GM12878 (cell line): ENCODE results near the gene EMILIN2. TPM values are rescaled to one million over a fixed set of nuclear protein-coding genes. Genes with fewer than 3 reads are reported as not detected.

ENCODE experiments used
- ATAC-seq: fragments of 200-7000 bp; cut with Tn5 transposase; 3 replicates; pipeline ENCODE4 v1.9.1; 2020; ENCODE audit warnings: mild to moderate bottlenecking, moderate library complexity
- BruUV-seq: library from RNA; stranded (reverse); fragments of 400-500 nt; replicated peaks from 2 replicates; lab custom pipeline; 2021; lab: Mats Ljungman, UMichigan
- CTCF ChIA-PET: fragments of 300-600 bp; sonication (Branson Sonifier 250); formaldehyde crosslinking; extraction: SDS; loops from one replicate; lab custom pipeline; 2021; ENCODE audit warnings: inconsistent platforms; lab: Yijun Ruan, JAX
- POLR2A ChIA-PET: fragments of 350-600 bp; formaldehyde crosslinking; extraction: SDS; loops from one replicate; lab custom pipeline; 2021; ENCODE audit warnings: inconsistent platforms; lab: Charles Lee
- RAD21 ChIA-PET: fragments of 300-600 bp; sonication (Branson Sonifier 250); formaldehyde crosslinking; loops from one replicate; lab custom pipeline; 2023; ENCODE audit warnings: antibody characterized with exemption; ENCODE audit not compliant: unreplicated experiment; lab: Charles Lee
- SMC1A ChIA-PET: fragments of 300-600 bp; sonication (Branson Sonifier 250); formaldehyde crosslinking; loops from one replicate; lab custom pipeline; 2023; ENCODE audit not compliant: unreplicated experiment, uncharacterized antibody; lab: Charles Lee
- DNase-seq: peaks from one replicate; pipeline ENCODE4 v3.0.0-alpha.2; 2011; ENCODE audit warnings: low read depth, low spot score
- FAIRE-seq: peaks from 3 replicates; lab custom pipeline; 2011; peaks lifted over from hg19 to GRCh38; lab: Jason Lieb, UNC
- H2AFZ ChIP-seq: 2 replicates; pipeline ENCODE4 v1.6.0; 2011; ENCODE audit warnings: low read depth, low read length, control low read depth; ENCODE audit not compliant: control insufficient read depth
- H3K27ac ChIP-seq: 2 replicates; pipeline ENCODE4 v1.5.1; 2011; ENCODE audit warnings: control low read depth; ENCODE audit not compliant: control insufficient read depth, insufficient read depth
- H3K27me3 ChIP-seq, 2 experiments: replicated peaks in 1 of 2; 2 replicates each; pipeline versions ENCODE4 v1.6.0 to v1.6.1; 2011; ENCODE audit warnings: low read length in 1 of 2; ENCODE audit not compliant: control insufficient read depth in 2 of 2, insufficient read depth in 2 of 2
- H3K36me3 ChIP-seq, 2 experiments: 2 replicates each; pipeline ENCODE4 v1.5.1; 2011; ENCODE audit warnings: low read length in 1 of 2; ENCODE audit not compliant: control insufficient read depth in 2 of 2, insufficient read depth in 2 of 2
- H3K4me1 ChIP-seq: 2 replicates; pipeline ENCODE4 v1.6.1; 2011; ENCODE audit warnings: mild to moderate bottlenecking, low read length, moderate library complexity, mixed read lengths; ENCODE audit not compliant: control insufficient read depth, insufficient read depth
- H3K4me2 ChIP-seq: 2 replicates; pipeline ENCODE4 v1.6.0; 2011; ENCODE audit warnings: control low read depth; ENCODE audit not compliant: control insufficient read depth, insufficient read depth
- H3K4me3 ChIP-seq: fragments of 200-600 bp; sonication (generic); 2 replicates; pipeline ENCODE4 v1.5.1; 2016
- H3K79me2 ChIP-seq: 2 replicates; pipeline ENCODE4 v1.6.0; 2011; ENCODE audit warnings: low read length; ENCODE audit not compliant: control insufficient read depth, insufficient read depth
- H3K9ac ChIP-seq: 2 replicates; pipeline ENCODE4 v1.8.0; 2011; ENCODE audit warnings: low read length, control low read depth, mixed read lengths; ENCODE audit not compliant: control insufficient read depth, insufficient read depth
- H3K9me3 ChIP-seq: replicated peaks from 3 replicates; pipeline ENCODE4 v1.5.1; 2011; ENCODE audit warnings: mild to moderate bottlenecking, low read length; ENCODE audit not compliant: control insufficient read depth, insufficient read depth
- H4K20me1 ChIP-seq: 2 replicates; pipeline ENCODE4 v1.6.0; 2011; ENCODE audit not compliant: control insufficient read depth, insufficient read depth
- BCL3 ChIP-seq: IDR thresholded peaks from 2 replicates; pipeline ENCODE4 v1.6.1; 2011; ENCODE audit warnings: borderline replicate concordance, low read depth, mild to moderate bottlenecking, moderate library complexity, low read length; ENCODE audit not compliant: insufficient read depth, poor library complexity, severe bottlenecking
- CHD4 ChIP-seq: fragments of 200-600 bp; sonication (generic); IDR thresholded peaks from 2 replicates; pipeline ENCODE4 v1.6.1; 2016; ENCODE audit warnings: mild to moderate bottlenecking
- DPF2 ChIP-seq: fragments of 450-650 bp; IDR thresholded peaks from 2 replicates; pipeline ENCODE4 v1.6.1; 2017; ENCODE audit warnings: mild to moderate bottlenecking
- HDGF ChIP-seq: fragments of 450-650 bp; IDR thresholded peaks from 2 replicates; pipeline ENCODE4 v1.6.1; 2016; ENCODE audit warnings: antibody characterized with exemption
- NR2C1 ChIP-seq: fragments of 450-650 bp; IDR thresholded peaks from 2 replicates; pipeline ENCODE4 v1.6.1; 2017; ENCODE audit warnings: antibody characterized with exemption, mild to moderate bottlenecking, moderate library complexity
- PML ChIP-seq: IDR thresholded peaks from 2 replicates; pipeline ENCODE4 v1.6.1; 2012; ENCODE audit warnings: low read length, inconsistent platforms
- RB1 ChIP-seq: fragments of 450-650 bp; formaldehyde crosslinking; IDR thresholded peaks from 2 replicates; pipeline ENCODE4 v1.6.1; 2017; ENCODE audit warnings: mild to moderate bottlenecking, borderline replicate concordance
- WGBS: methylation state at CpG from one replicate; pipeline ENCODE4 v1.1.6; 2016; ENCODE audit warnings: low lambda C conversion rate; ENCODE audit not compliant: insufficient replicate concordance, insufficient coverage; ENCODE audit errors: missing lambda C conversion rate; 5-methylcytosine and 5-hydroxymethylcytosine counted together
- in situ Hi-C: fragments of 300-500 bp; cut with MboI; formaldehyde crosslinking; loops from 9 replicates; pipeline ENCODE4 v1.14.3; 2018; ENCODE audit warnings: mixed read lengths
- intact Hi-C: fragments of 100-400 bp; cut with micrococcal nuclease; formaldehyde crosslinking; loops from one replicate; pipeline ENCODE4 v1.14.2; 2022; ENCODE audit not compliant: unreplicated experiment
- polyA plus RNA-seq, 11 experiments: library from polyadenylated mRNA; depleted of rRNA in 4 of 11; unstranded in 6 of 11; stranded (reverse) in 5 of 11; fragments of >200 nt; fragmentation: Nextera tagmentation in 4 of 11; fragmentation: Illumina TruSeq in 1 of 11; extraction: Ambion mirVana in 4 of 11; extraction: Trizol in 1 of 11; gene quantifications; 1 replicate in 1 of 11; 2 replicates in 10 of 11; pipeline versions ENCODE4 v1.2.1 to v1.2.3, GENCODE V29; 2011 to 2016; ENCODE audit warnings: inconsistent platforms in 2 of 11, missing spikeins in 2 of 11, low read depth in 1 of 11
- total RNA-seq, 4 experiments: library from RNA; depleted of rRNA in 3 of 4; stranded (reverse); fragments of >200 nt in 3 of 4; fragmentation: Illumina TruSeq in 1 of 4; extraction: Trizol in 1 of 4; gene quantifications; 2 replicates each; pipeline versions ENCODE4 v1.2.1 to v1.2.3, GENCODE V29; 2013 to 2021
- TF ChIP-seq, protein P1 (sequence below): fragments of 150-350 bp; IDR thresholded peaks from 2 replicates; pipeline ENCODE4 v1.6.1; 2016; ENCODE audit warnings: low read depth, low read length

Gene EMILIN2
- total and polyA plus RNA-seq, 10 of the 15 experiments (the other 5 are each of a cell fraction or from before 2014, with no cell fraction given), result 0.58 to 18.4 (median 5.9) TPM

DNA sequence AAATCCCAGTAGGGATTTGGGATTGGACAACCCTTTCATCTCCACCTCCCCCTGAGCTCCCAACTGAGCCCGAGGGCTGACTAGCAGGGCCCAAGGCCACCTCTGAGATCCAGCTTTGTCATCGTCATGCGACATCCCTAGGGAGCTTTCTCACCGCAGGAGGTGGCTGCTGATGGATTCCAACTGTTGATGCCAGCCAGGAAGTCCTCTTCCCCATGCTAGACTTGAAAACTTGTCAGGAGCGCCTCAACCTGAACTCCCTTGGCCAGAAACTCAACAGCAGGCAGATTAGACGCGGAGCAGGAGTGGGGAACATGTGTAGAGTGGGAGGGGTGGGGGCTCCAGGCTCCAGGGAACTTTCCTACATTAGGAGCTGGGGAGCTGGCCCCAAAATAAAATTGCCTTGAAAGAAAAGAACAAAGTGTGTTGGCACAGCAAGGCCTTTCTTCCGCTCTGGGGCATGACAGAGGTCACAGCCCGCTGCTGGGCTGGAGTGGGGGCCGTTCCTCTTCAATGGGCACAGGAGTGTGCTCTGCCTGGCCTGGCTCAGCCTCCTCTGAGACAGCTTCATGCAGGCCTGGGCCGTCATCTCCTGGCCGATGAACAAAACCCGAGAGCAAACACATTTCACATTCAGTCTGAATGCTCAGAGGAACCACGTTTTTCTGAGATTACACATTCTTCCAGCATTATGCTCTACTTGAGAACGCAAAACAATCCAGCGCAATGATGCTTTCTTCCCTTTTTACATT, 34.5 kb downstream of the EMILIN2 start:
- WGBS, result 68% methylated on average over 16 of the region's 16 CpGs
- H3K27ac ChIP-seq, result no peak overlapping the region
- FAIRE-seq, result no peak
- H3K4me2 ChIP-seq, result no peak overlapping the region
- no peak for TF ChIP-seq PML
- TF ChIP-seq, protein P1, sequence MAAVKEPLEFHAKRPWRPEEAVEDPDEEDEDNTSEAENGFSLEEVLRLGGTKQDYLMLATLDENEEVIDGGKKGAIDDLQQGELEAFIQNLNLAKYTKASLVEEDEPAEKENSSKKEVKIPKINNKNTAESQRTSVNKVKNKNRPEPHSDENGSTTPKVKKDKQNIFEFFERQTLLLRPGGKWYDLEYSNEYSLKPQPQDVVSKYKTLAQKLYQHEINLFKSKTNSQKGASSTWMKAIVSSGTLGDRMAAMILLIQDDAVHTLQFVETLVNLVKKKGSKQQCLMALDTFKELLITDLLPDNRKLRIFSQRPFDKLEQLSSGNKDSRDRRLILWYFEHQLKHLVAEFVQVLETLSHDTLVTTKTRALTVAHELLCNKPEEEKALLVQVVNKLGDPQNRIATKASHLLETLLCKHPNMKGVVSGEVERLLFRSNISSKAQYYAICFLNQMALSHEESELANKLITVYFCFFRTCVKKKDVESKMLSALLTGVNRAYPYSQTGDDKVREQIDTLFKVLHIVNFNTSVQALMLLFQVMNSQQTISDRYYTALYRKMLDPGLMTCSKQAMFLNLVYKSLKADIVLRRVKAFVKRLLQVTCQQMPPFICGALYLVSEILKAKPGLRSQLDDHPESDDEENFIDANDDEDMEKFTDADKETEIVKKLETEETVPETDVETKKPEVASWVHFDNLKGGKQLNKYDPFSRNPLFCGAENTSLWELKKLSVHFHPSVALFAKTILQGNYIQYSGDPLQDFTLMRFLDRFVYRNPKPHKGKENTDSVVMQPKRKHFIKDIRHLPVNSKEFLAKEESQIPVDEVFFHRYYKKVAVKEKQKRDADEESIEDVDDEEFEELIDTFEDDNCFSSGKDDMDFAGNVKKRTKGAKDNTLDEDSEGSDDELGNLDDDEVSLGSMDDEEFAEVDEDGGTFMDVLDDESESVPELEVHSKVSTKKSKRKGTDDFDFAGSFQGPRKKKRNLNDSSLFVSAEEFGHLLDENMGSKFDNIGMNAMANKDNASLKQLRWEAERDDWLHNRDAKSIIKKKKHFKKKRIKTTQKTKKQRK, result no peak
- TF ChIP-seq BCL3, result no peak
- no peak for TF ChIP-seq DPF2
- no peak for TF ChIP-seq HDGF
- no peak for TF ChIP-seq NR2C1
- TF ChIP-seq RB1, result no peak
- TF ChIP-seq CHD4, result no peak
- intact Hi-C loops (no loop called here), in situ Hi-C loops (no loop called here)
- H3K4me1 ChIP-seq, result peaks cover 9% of the 10 kb centered on the region
- H3K4me3 ChIP-seq, result no peak overlapping the region
- ChIA-PET SMC1A (no interaction called here), POLR2A (no interaction called here), CTCF (interaction anchor here (0.5 kb wide), 1 partner anchor 9 kb away, joined by 3 read pairs; no protein-coding TSS in a partner anchor), RAD21 (no interaction called here)
- peak overlapping the region; percentile 1; the same call in 1 of the 2 replicates for H2AFZ ChIP-seq
- peak; percentile 69; the same call in 2 of the 3 replicates for ATAC-seq
- H3K9ac ChIP-seq, result no peak overlapping the region
- H4K20me1 ChIP-seq, result no peaks in the 10 kb centered on the region
- BruUV-seq, result no TSS peak
- no peaks in the 10 kb centered on the region for H3K79me2 ChIP-seq
- H3K36me3 ChIP-seq, result no peaks in the 10 kb centered on the region
- H3K9me3 ChIP-seq, result no peaks in the 10 kb centered on the region
- DNase-seq, result no peak
- no peaks in the 10 kb centered on the region; a peak in 1 of 4 replicates for H3K27me3 ChIP-seq
